Lung (tissue), 12 donors: Measurements from ENCODE around the gene ZBED6. TPM values are rescaled to one million over a fixed set of nuclear protein-coding genes. Genes with fewer than 3 reads are reported as not detected.

Source experiments
- ATAC-seq: fragments of 200-7000 bp; cut with Tn5 transposase; one replicate; pipeline ENCODE4 v1.9.1; 2020; ENCODE audit warnings: moderate number of reproducible peaks; ENCODE audit not compliant: insufficient read depth, low FRiP score
- DNase-seq, 3 donors: peaks; one replicate each; pipeline ENCODE4 v3.0.0-alpha.2; 2013 to 2017
- H3K27ac ChIP-seq, 2 donors: one replicate each; pipeline ENCODE4 v1.5.1; 2013; ENCODE audit warnings: mild to moderate bottlenecking in 2 of 2, moderate library complexity in 2 of 2, control low read depth in 1 of 2, inconsistent platforms in 1 of 2, low read depth in 1 of 2, low read length in 1 of 2
- H3K27me3 ChIP-seq, 3 donors: one replicate each; pipeline ENCODE4 v1.5.1; 2013; ENCODE audit warnings: low read length in 2 of 3; ENCODE audit not compliant: control insufficient read depth in 3 of 3, insufficient read depth in 3 of 3
- H3K36me3 ChIP-seq, 4 donors: one replicate each; pipeline ENCODE4 v1.5.1; 2013; ENCODE audit warnings: low read length in 4 of 4, mild to moderate bottlenecking in 1 of 4, moderate library complexity in 1 of 4; ENCODE audit not compliant: control insufficient read depth in 4 of 4, insufficient read depth in 4 of 4
- H3K4me1 ChIP-seq, 5 donors: one replicate each; pipeline ENCODE4 v1.5.1; 2013; ENCODE audit warnings: low read length in 5 of 5, mild to moderate bottlenecking in 2 of 5, moderate library complexity in 1 of 5; ENCODE audit not compliant: control insufficient read depth in 5 of 5, insufficient read depth in 5 of 5
- H3K4me3 ChIP-seq: one replicate; pipeline ENCODE4 v1.5.1; 2013; ENCODE audit warnings: mild to moderate bottlenecking, control low read depth, moderate library complexity
- H3K9ac ChIP-seq, 2 donors: one replicate each; pipeline ENCODE4 v1.5.1; 2013; ENCODE audit warnings: low read length in 2 of 2, control low read depth in 1 of 2; ENCODE audit not compliant: insufficient read depth in 1 of 2
- H3K9me3 ChIP-seq, 4 donors: one replicate each; pipeline ENCODE4 v1.5.1; 2013; ENCODE audit warnings: low read length in 3 of 4, mild to moderate bottlenecking in 1 of 4, moderate library complexity in 1 of 4; ENCODE audit not compliant: control insufficient read depth in 4 of 4, insufficient read depth in 3 of 4
- WGBS, 2 donors: extraction: QIAGEN DNeasy Blood & Tissue Kit; methylation state at CpG; one replicate each; pipeline ENCODE4 v1.1.7; 2013; 5-methylcytosine and 5-hydroxymethylcytosine counted together
- polyA plus RNA-seq, 2 donors: library from polyadenylated mRNA; stranded (reverse); fragments of 200-250 nt; gene quantifications; one replicate each; pipeline ENCODE4 v1.2.1, GENCODE V29; 2013
- total RNA-seq, 2 donors: library from RNA; depleted of rRNA in 1 of 2; stranded (reverse); fragments of >200 nt in 1 of 2; gene quantifications; one replicate each; pipeline ENCODE4 v1.2.1, GENCODE V29; 2014 to 2021
- TF ChIP-seq, protein P1 (sequence below): IDR thresholded peaks from 2 replicates; pipeline ENCODE4 v1.5.1; 2012; ENCODE audit warnings: mild to moderate bottlenecking; ENCODE audit errors: control extremely low read depth, extremely low read depth
- donor health status: control.
- donor health status: control.
- donor health status: Bipolar disorder and iron deficiency.
- donor health status: healthy.
- donor health status: DM: yes; HTN: yes; CAD: no.

Gene ZBED6
- total and polyA plus RNA-seq, 4 donors = 1.4 to 27.1 (median 11.9) TPM

DNA sequence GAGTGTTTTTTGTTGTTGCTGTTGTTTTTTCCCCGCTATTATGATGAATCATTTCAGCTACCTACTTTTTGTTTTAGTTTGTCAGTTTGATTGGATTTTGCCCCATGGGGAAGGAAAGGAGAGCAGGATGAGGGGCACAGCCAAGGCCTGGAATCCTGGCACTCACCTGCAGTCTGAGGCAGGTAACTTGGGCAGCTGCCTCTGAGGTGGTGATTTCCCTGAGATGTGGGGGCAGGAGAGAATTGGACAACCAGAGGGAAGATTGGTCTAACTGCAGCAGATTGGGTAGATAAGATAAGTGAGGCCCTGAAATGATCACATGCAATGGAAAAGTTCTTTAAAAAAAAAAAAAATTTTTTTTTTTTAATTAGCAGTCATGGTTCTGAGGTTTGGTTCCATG, 31.9 kb upstream of the ZBED6 start:
- Histone ChIP-seq H3K27me3 (no peaks in the 10 kb centered on the region), H3K9me3 (no peaks in the 10 kb centered on the region), H3K36me3 (no peaks in the 10 kb centered on the region), H3K9ac (no peak overlapping the region), H3K4me1 (peaks cover 0 to 1% (median 0%) of the 10 kb centered on the region in 5 donors), H3K27ac (no peak overlapping the region), H3K4me3 (no peak overlapping the region)
- TF ChIP-seq, protein P1, sequence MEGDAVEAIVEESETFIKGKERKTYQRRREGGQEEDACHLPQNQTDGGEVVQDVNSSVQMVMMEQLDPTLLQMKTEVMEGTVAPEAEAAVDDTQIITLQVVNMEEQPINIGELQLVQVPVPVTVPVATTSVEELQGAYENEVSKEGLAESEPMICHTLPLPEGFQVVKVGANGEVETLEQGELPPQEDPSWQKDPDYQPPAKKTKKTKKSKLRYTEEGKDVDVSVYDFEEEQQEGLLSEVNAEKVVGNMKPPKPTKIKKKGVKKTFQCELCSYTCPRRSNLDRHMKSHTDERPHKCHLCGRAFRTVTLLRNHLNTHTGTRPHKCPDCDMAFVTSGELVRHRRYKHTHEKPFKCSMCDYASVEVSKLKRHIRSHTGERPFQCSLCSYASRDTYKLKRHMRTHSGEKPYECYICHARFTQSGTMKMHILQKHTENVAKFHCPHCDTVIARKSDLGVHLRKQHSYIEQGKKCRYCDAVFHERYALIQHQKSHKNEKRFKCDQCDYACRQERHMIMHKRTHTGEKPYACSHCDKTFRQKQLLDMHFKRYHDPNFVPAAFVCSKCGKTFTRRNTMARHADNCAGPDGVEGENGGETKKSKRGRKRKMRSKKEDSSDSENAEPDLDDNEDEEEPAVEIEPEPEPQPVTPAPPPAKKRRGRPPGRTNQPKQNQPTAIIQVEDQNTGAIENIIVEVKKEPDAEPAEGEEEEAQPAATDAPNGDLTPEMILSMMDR = no peak
- ATAC-seq = no peak
- WGBS, 2 donors = 94 to 100% methylated on average over 1 of the region's 1 CpG
- DNase-seq = no peak

DNA sequence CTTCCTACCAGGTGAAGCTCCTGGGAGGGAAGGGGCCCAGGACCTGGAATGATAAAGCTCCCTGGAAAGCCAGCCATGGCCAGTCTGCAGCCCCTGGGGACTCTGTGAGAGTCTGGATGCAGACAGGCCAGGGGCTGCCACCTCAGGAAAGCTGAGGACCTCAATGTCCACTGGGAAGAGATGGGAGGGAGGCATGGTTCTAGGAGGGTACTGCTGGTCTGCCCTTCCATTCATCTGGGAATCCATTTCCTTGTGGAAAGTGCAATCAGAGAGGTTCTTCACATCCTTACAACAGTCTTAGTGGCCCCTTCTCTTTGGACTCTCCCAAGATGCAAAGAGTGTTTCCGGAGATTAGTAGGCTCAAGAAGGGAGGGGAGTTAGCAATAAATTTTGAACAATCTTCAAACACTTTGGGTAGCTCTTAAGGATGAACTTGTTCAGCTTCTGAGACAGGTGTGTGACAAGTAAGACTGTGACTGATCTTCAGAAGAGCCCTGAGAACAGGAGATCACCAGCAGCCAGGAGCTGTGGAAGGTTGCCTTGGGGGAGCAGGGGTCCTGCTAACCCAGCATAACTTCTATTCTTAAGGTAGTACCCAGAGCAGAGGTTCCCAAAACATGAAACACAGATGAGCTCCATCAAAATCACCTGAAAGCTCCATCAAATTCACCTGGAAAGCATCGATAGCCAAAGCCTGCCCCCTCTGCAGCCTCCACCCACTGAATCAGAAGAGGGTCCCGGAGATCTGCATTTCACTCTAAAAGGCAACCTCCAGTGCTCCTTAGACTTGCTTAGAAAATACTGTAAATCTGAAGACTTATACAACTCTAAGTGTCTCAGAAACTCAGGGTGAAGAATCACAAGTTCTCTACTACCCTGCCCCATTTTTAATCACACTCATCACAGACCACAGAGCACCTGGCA, 31.1 kb upstream of the ZBED6 start:
- H3K27me3 ChIP-seq = no peaks in the 10 kb centered on the region
- H3K4me1 ChIP-seq = peaks cover 0 to 2% (median 0%) of the 10 kb centered on the region in 5 donors
- H3K9me3 ChIP-seq = no peaks in the 10 kb centered on the region
- TF ChIP-seq, protein P1 = no peak
- ATAC-seq (no peak), DNase-seq (no peak)
- H3K36me3 ChIP-seq = no peaks in the 10 kb centered on the region
- 57 to 93% methylated on average over 3 of the region's 3 CpGs for WGBS, 2 donors
- H3K27ac ChIP-seq = no peak overlapping the region
- H3K4me3 ChIP-seq = no peak overlapping the region
- no peak overlapping the region for H3K9ac ChIP-seq

DNA sequence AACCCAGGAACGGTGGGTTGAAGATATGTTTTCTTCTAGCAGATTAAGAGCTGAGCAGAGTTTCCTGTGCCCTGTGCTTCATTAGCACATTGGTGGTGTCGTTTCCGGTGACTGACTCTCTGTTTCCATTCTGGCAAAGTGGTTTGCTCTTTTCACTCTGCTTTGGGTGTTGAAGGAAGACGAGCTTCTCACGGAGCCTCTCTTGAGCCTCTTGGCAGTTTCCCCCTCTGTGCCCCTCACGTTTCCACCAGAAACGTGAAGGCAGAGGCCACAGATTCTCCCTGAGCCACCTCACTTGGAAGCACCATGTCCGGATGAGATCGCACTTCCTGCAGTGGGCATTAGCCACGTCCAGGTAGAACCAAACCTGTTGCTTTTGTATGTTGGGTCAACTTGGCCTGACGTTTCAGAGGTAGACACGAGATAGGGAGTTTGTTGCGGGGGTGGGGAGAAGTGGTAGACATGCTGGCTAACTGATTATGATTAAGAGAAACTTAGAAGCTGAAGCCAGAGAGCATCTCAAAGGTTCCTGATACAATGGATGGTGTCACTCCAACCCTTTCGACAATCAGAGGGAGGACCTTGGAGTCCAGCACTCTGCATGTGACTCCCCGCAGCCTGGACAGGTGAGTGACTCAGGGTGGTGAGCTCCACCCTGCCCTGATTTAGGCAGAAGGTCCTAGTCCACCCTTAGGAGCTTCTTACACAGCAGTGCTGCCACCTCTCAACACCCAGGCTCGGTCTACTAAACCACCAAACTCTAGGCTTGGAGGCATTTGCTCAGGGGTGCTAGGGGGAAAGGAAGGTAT, 30.2 kb upstream of the ZBED6 start, which contains the start of gene LAX1:
Gene LAX1, plus strand, starts transcription at position 155 of the 809 bp plus-strand sequence. Its CDS starts 383 bp downstream, at position 538.
- no peak within 1 kb of the TSS for H3K9ac ChIP-seq
- H3K4me1 ChIP-seq = peaks cover 0 to 6% (median 3%) of the 10 kb centered on the region in 5 donors
- WGBS, 2 donors = 67 to 68% methylated on average over 16 of the region's 16 CpGs
- H3K27me3 ChIP-seq = no peaks in the 10 kb centered on the region
- H3K9me3 ChIP-seq = no peaks in the 10 kb centered on the region
- H3K4me3 ChIP-seq = no peak within 1 kb of the TSS
- H3K36me3 ChIP-seq = no peaks in the 10 kb centered on the region
- DNase-seq = no peak
- TF ChIP-seq, protein P1 = no peak
- peak within 1 kb of the TSS in 1 of 2 donors; percentile 42 for H3K27ac ChIP-seq
- ATAC-seq = no peak
